Fibroblast of upper back skin (primary cell): ENCODE measurements around the gene MAPK1IP1L.
A peak's percentile ranks its signal among the peaks of the same experiment; 100 is the strongest.

Experiments used
- DNase-seq: peaks from one replicate; pipeline ENCODE4 v3.0.0-alpha.2; 2013

Gene MAPK1IP1L

DNA sequence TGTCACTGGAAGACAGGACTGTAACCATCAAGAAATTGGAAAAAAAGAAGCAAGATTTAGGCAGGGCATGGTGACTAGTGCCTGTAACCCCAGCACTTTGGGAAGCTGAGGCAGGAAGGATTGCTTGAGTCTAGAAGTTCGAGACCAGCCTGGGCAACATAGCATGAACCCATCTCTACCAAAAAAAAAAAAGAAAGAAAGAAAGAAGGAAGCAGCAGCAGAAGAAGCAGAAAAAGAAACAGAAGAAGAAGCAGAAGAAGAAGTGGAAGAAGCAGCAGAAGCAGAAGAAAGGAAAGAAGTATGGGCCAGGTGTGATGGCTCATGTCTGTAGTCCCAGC, 47.1 kb downstream of the MAPK1IP1L start:
- DNase-seq: no peak

DNA sequence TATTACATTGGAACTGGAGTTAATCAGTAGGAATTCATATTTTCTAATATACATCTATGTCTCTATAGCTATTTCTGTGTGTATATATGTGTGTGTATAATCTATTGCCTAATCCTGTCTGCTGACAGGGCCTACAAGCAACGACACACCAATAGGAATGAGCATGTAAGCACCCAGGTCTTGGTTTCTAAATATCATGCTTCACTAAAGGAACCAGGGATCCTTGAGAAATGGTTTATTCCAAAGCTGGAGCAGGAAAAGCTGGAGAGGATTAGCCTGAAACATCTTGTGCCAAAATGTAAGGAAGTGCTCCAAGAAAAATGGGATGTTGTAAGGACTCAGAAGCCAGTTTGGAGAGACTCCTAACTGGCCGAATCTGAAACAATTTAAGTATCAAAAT, 48.3 kb downstream of the MAPK1IP1L start:
- DNase-seq: peak; percentile 76

DNA sequence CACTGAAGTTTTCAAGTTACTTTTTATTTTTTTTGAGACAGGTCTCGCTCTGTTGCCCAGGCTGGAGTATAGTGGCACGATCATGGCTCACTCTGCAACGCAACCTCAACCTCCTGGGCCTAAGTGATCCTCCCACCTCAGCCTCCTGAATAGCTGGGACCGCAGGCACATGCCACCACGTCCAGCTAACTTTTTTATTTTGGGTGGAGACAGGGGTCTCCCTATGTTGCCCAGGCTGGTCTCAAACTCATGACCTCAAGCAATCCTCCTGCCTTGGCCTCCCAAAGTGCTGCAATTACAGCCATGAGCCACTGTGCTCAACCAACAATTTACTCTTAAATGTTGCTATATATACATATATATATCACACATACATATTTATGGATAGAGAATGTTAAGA, 50.3 kb downstream of the MAPK1IP1L start:
- no peak for DNase-seq

DNA sequence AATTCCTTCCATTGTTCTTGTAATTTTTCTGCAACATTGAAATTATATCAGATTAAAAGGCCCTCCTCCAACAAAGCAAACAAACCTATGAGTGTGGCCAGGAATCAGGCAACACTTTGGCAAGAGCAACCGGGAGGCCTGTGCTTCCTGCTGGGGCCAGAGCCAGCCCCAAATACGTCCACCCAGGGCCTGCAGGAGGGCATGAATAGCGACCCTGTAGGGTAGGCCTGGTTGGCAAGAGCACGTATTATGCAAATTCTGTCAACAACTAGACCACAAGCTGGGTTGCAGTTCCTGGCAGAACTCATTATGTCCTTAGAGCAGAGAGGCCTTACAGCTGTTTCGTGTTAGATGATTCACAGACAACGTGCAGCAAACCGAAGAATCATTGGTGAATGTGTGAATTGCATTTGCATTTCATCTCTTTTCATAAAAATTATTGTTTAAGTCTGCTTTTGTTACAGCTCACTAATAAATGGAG, 50.7 kb downstream of the MAPK1IP1L start:
- peak; percentile 100 for DNase-seq

DNA sequence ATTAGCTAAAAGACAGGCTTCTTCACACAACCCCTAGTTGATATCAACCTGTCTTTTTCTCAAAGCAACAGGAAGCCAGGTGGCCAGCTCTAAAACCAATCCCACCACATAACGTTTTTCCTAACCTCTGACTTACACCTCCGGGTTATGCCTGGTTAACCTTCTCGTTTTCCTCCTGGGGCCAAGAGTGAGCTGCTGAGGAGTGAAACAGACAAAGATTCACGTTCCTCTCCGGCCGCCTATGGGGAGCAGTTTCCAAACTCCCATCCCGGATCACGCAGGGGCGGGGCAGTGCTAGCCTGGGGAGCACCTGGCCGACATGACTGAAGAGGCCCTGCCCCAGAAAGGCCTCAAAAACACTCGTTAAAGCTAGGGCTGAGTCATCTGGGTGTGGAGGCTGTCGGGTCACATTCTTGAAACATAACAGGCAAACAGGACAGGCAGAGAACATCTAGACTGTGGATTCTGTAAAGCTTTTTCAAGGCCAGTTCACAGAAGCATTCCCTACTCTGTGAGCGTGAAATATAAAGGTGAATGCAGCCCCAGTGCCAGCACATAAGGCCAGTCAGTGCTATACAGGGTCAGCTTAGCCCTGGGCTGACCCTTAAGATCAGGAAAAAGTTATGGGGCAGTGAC, 51.7 kb downstream of the MAPK1IP1L start:
- DNase-seq: peak; percentile 96

DNA sequence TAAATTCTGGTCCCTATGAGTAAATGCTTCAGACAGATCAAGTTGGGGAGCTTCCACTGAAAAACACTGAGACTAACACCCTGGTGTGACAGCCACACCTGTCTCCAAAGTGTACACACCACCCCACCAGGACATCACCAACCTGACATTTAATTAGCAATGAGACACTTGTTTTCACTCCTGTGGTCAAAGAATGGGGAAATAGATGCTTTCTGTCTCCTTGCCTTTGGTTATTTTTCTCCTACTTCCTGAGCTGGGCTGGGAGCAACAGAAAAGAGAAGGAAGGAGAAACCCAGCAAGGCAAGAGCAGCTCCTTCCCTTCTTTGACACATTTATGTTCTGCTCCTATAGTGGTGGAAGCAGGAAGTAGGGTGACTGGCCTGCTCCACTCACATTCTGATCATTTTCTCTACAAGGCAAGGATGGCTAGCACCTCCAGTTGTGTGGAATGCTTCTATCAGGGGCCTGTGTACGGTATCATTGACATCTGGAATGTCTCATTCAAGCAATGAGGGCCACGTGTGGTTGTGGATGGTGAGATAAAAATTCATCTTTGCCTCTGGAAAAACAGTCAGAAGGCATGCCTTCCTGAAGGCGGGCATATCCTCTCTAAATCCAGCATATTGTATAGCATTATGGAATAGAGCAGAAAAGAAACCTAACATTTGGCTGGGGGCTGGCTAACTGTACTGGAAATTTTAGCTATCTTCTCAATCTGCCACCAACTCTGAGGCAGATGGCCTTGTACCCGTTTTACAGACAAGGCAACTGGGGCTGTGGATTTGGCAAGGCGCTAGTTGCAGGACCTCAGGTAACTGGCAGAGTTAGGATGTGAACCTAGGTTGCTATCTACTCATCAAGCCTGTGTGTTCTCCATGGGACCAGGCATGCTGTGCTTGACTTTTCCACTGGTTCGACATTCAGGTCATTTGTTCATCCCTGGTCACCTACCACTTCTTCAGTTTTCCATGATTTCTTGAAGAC, 52.8 kb downstream of the MAPK1IP1L start:
- no peak for DNase-seq

DNA sequence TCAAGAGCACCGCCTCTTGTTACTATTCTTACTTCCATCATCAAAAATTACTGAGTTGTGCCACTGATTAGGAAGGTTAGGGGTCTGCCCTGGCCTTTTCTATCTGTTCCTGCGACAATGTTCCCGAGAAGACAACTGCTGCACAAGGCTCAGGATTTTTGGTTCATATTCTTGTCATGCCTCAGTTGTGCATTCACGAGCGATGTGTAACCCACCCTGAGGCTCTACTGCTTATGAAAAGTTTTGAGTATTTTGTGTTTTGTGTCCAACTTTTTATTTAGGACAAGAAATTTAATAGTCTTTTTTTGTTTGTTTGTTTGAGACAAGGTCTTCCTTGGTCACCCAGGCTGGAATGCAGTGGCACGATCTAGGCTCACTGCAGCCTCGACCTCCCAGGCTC, 54.5 kb downstream of the MAPK1IP1L start:
- no peak for DNase-seq

DNA sequence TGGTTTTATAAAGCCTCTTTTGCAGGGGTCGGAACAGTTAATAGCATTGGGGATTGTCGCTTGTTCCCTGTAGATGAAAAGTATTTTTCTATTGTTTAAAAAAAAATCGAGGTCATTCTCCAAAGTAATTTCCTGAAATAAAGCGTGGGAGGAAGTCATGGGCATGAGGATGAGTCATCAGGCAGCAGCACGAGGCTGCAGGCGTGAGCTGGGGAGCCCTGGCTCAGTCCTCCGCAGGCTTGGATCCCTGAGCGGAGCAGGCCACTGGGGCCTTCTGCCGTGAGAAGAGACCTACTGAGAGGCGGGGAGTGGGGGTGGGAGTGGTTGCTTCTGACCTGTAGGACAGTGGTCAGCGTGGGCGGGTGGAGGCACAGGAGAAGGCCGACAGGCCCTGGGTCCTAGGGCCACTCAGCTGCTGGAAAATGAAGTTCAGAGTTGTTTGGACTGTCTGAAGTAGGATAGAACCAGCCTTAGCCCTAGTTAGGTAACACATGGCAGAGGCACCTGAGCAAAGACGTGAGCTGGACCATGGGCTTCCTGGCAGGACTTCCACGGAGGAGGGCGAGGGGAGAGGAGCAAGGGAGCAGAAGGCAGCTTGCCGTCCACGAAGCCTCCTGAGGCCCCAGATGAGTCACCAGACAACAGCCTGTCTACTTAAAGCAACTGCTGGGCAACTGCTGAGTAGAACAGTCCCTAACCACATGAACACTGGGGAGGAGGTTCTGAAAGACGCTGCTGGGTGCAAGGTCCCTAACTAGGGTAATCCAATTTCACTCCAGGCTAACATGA, 56.5 kb downstream of the MAPK1IP1L start:
- DNase-seq: peak; percentile 94

DNA sequence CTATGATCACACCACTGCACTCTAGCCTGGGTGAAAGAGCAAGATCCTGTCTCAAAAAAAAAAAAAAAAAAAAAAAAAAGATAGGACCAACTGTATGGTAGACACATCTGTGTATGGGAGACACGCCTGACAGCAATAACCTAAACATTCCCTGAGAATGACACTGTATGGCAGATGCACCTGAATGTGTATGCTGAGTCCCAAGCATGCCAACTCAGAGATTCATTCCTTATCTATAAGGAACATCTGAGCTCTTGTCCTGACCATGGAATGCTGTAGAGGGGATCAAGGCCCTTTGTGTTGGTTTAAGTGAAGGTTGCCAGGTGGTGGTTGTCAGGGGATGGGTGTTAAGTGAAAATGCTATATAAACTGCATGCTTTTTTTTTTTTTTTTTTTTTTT, 58.4 kb downstream of the MAPK1IP1L start:
- DNase-seq: no peak

DNA sequence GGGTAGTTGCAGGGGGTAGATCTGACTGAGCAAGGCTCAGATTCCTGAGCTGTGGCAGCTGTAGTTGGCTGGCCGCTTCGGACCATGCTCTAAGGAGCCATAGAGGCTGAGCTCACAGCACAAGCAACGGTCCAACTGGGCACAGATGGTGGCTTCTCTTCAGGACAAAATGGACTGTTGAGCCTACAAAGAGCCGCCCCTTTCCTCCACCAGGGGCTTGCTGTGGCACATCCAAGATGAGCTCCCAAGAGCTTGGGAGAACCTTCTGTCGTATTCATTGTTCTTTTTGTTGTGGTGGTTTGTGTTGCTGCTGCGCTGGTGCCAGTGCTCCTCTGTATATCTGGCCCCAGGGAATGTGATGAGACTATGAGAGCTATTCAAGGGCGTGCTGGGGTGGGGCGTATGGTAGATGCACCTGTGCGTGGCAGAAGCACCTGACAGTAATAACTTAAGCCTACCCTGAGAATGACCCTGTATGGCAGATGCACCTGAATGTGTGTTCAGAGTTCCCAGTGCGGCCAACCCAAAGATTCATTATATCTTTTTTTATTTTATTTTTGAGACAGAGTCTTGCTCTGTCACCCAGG, 59.8 kb downstream of the MAPK1IP1L start:
- no peak for DNase-seq

DNA sequence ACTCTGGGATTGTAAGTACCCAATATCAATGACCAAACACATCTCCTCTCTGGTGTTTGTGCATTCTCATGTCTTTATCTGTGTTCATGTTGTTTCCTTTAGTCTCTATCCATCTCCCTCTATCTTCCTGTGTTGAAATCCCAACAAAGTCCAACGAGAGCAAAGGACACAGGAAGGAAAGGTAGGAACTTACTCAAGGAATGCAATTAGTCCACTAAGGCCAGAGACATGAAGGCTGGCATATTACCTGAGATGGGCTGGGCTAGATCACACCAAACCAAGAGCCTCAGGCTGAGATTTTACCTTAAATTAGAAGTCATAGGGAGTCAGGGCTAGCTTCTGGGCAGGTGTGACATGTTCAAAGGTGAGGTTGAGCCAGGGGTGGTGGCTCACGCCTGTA, 63.3 kb downstream of the MAPK1IP1L start:
- no peak for DNase-seq

DNA sequence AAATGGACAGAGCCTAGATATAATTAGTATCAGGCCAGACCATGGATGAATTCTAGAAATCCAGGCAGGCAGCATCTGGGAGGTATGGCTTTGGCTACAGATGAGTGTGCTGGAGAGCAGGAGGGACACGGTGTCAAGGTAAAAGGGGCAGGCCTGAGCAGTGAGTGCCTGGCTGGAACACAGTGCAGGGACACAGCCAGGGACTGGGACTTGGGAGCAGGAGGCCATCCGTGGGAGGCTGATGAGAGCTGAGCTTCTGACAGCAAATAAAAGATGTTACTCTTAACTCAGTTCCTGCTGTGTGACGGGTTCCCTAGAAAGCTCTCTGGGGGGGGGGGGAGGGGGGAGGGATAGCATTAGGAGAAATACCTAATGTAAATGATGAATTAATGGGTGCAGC, 64.0 kb downstream of the MAPK1IP1L start:
- no peak for DNase-seq

DNA sequence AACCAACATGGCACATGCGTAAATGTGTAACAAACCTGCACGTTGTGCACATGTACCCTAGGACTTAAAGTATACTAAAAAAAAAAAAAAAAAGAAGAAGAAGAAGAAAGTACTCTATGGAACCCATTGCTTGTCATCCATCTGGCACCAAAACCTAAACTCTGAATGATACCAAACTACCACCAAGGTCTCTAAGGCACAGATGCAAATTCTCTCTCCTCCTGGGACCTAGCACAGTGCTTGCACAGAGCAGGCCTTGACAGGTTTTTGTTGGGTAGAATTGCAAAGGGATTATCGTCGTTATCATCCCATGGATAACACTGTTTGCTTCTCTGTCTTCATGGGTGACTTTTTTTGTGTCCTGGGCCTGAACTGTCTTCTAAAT, 64.4 kb downstream of the MAPK1IP1L start:
- DNase-seq: no peak

DNA sequence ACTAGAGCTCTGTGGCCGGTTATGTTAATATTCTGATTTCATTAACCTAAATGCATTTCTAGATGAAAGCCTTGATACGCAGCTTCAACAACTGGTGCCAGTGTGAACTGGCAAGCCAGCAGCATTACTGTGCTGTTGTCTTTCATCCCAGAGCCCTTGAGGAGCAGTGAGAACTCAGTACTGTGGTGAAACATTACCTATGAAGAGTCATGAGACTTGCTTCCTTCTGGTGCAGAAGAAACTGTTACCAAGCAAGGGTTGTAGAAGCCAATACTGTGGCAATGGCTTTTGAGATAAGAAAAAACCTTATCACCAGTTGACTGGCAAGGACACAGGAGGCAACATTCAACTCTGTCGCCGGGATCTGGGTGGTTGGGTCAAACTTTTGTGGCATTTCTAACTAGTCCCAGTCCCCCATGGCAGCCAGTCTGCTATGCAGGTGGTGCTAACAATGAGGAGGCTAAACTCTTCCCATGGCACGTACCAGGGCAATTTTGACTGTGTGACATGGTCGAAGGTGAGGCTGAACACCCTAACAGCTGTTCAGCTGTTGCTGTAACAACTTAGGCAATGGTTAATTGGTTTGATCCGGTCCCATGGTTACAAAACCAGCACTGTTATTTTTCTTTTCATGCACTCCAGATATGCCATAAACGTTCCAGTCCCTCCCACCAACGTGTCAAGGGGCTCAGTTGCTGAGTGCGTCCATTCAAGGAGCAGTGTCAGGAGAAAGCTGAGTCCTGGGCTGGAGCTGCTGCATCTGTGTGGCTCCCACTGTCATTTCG, 65.0 kb downstream of the MAPK1IP1L start:
- DNase-seq: no peak

DNA sequence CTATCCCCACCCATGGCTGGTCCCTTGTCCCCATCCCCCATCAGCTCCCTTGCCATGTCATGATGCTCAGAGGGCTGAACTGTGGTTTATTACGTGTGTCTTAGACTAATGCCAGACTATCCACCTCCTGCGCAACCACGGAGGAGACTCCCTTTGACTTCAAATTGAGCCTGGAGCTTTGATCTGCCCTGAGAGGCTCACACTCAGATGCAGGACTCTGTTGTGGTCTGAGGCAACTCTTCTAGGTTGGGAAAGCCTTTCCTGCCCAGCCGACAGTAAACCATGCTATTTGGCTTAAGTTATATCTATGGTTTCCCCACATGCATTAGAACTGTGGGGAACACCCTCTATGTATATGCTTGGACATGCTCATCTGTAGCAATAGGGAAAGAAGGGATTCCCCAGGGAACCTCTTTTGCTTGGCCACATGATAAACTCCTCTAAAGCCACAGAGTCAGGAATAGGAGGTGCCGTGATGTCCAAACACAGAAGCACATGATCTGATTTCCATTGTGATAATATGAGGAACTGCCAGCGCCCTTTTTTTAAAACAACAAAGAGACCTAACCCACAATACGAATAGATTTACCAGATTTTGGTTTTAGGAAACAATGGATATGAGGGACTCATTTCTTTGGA, 66.5 kb downstream of the MAPK1IP1L start:
- peak; percentile 38 for DNase-seq

DNA sequence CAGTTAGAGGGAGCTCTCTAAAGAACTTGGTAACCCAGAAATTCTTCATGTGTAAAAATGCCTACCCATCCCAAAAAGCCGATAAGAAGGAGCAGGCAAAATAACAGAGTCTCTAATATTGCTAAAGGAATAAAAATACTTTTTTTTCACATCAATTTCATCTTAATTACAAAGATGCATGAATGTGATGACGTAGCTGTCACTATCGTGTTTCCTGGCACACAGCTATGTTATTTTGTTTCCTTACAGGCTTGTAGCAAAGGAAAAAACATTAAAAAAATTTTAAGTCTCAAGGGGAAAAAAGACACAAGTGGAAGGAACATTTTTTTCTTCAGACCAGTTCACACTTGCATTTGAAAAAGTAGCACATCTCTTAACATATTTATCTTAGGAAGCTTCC, 67.3 kb downstream of the MAPK1IP1L start:
- no peak for DNase-seq
